Esophagus squamous epithelium (tissue), 5 donors: Measurements from ENCODE around the gene L2HGDH. TPM values are rescaled to one million over a fixed set of nuclear protein-coding genes. Genes with fewer than 3 reads are reported as not detected.

Experiments
- DNase-seq: peaks from one replicate; lab custom pipeline; 2025; lab: John Stamatoyannopoulos, UW
- H3K27ac ChIP-seq, 4 donors: fragments of 200-600 bp; sonication (generic); one replicate each; pipeline ENCODE4 v1.5.1; 2016 to 2019; ENCODE audit warnings: mild to moderate bottlenecking in 1 of 4
- H3K27me3 ChIP-seq, 4 donors: fragments of 200-600 bp; sonication (generic); 1 replicate in 3 of 4; 2 replicates in 1 of 4; pipeline versions ENCODE4 v1.5.1 to v1.6.0; 2017 to 2021; ENCODE audit warnings: antibody characterized with exemption in 1 of 4
- H3K36me3 ChIP-seq, 3 donors: fragments of 200-600 bp; sonication (generic); one replicate each; pipeline ENCODE4 v1.5.1; 2016 to 2019
- H3K4me1 ChIP-seq, 3 donors: fragments of 200-600 bp; sonication (generic); one replicate each; pipeline ENCODE4 v1.5.1; 2017 to 2019
- H3K4me3 ChIP-seq, 4 donors: fragments of 200-600 bp; sonication (generic); 1 replicate in 3 of 4; 2 replicates in 1 of 4; pipeline ENCODE4 v1.5.1; 2016 to 2019; ENCODE audit warnings: mild to moderate bottlenecking in 2 of 4, moderate library complexity in 1 of 4
- H3K9me3 ChIP-seq, 3 donors: fragments of 200-600 bp; sonication (generic); one replicate each; pipeline ENCODE4 v1.5.1; 2016 to 2019
- CTCF ChIP-seq, 6 experiments: fragments of 450-650 bp in 4 of 6; fragments of 200-600 bp in 2 of 6; sonication (generic) in 2 of 6; IDR thresholded peaks; one replicate each; pipeline ENCODE4 v1.5.1; 2016 to 2019; ENCODE audit warnings: antibody characterized with exemption in 6 of 6, mild to moderate bottlenecking in 4 of 6, moderate library complexity in 4 of 6
- POLR2A ChIP-seq, 4 donors: fragments of 450-650 bp; IDR thresholded peaks; one replicate each; pipeline ENCODE4 v1.6.1; 2017; ENCODE audit warnings: antibody characterized with exemption in 4 of 4, mild to moderate bottlenecking in 4 of 4, moderate library complexity in 3 of 4
- WGBS, 2 donors: methylation state at CpG; one replicate each; pipeline ENCODE4 v1.1.5; 2018; 5-methylcytosine and 5-hydroxymethylcytosine counted together
- intact Hi-C: fragments of 100-400 bp; cut with DNase I; formaldehyde crosslinking; loops from one replicate; pipeline ENCODE4 v1.15.0; 2022
- total RNA-seq, 4 donors: library from RNA; depleted of rRNA; stranded (reverse); fragments of >200 nt; gene quantifications; one replicate each; pipeline ENCODE4 v1.1.0, GENCODE V29; 2016
- donor health status: DM: yes; HTN: yes; CAD: no.

Gene L2HGDH
- total RNA-seq, 4 donors from 2014 or later, result 6.5 to 14.2 (median 9.3) TPM

DNA sequence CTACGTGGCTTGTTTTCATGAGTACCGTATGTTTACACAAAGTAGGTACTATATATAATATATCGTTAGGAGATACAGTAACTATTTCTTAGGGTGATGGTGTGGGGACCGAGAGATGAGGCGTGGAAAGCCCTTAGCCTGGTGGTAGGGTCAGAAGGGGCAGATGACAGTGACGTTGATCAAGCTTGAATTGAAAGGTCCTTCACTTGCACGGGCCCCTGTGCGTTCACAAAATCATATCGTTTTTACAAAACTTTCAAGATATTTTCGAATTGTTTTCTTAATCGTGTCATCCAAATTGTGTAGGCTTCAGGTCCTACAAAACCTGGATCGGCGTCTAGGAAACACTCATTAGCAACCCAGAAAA lies 79.8 kb downstream of the L2HGDH start:
- Histone ChIP-seq H3K36me3 (no peaks in the 10 kb centered on the region), H3K4me1 (peaks cover 0 to 50% (median 20%) of the 10 kb centered on the region in 3 donors), H3K27me3 (no peaks in the 10 kb centered on the region), H3K9me3 (no peaks in the 10 kb centered on the region), H3K4me3 (peak overlapping the region; percentile 66 to 97 (median 90)), H3K27ac (peak overlapping the region; percentile 95 to 100 (median 99))
- 43 to 47% methylated on average over 13 of the region's 13 CpGs for WGBS, 2 donors
- intact Hi-C loops, result no loop called here
- no peak for TF ChIP-seq POLR2A (IDR thresholded peaks at IDR 0.05)
- no peak for TF ChIP-seq CTCF (IDR thresholded peaks at IDR 0.05)
- no peak for DNase-seq

GRCh38 chr14:50231475-50232275 lies 80.4 kb downstream of the L2HGDH start, which contains the start of gene SOS2:
Gene SOS2, minus strand, starts transcription at chr14:50231578. Its CDS starts 295 bp downstream, at chr14:50231283.
- Histone ChIP-seq H3K27ac (peak within 1 kb of the TSS; percentile 95 to 100 (median 99)), H3K36me3 (no peaks in the 10 kb centered on the region), H3K9me3 (no peaks in the 10 kb centered on the region), H3K4me3 (peak within 1 kb of the TSS; percentile 66 to 97 (median 90)), H3K4me1 (peaks cover 0 to 56% (median 20%) of the 10 kb centered on the region in 3 donors), H3K27me3 (no peaks in the 10 kb centered on the region)
- peak in 2 of 6 experiments; percentile 2 to 13 for TF ChIP-seq CTCF (IDR thresholded peaks at IDR 0.05)
- peak in 3 of 4 donors; percentile 71 to 94 (median 90) for TF ChIP-seq POLR2A (IDR thresholded peaks at IDR 0.05)
- intact Hi-C loops, result no loop called here
- 0% methylated on average over 3 to 9 of the region's 90 CpGs for WGBS, 2 donors
- DNase-seq, result peak; percentile 63

- H3K27ac ChIP-seq, result peak overlapping the region; percentile 95 to 100 (median 99)
- H3K4me1 ChIP-seq, result peaks cover 0 to 64% (median 23%) of the 10 kb centered on the region in 3 donors
- H3K4me3 ChIP-seq, result peak overlapping the region; percentile 66 to 97 (median 90)
- H3K36me3 ChIP-seq, result no peaks in the 10 kb centered on the region
- no peaks in the 10 kb centered on the region for H3K27me3 ChIP-seq
- intact Hi-C loops, result no loop called here
- H3K9me3 ChIP-seq, result no peaks in the 10 kb centered on the region
- 0% methylated on average over 9 of the region's 64 CpGs for WGBS, 2 donors
- DNase-seq, result no peak
- no peak for TF ChIP-seq CTCF (IDR thresholded peaks at IDR 0.05)
- peak in 1 of 4 donors; percentile 9 for TF ChIP-seq POLR2A (IDR thresholded peaks at IDR 0.05)
Measured at GRCh38 chr14:50230701-50231474, 81.1 kb downstream of the L2HGDH start.

DNA sequence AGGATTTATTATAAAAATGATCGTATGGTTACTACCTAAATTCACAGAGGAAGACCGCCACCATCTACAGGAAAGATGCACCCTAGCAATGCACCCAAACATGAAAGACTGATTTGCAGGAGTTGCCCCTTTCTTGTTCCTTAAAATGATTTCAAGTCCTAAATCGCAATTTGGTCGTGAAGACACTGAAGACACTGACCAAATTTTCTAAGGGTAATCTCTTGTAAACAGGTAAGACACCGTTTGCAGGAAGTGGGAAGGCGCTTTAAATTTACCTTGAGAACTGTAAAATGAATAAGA lies 81.7 kb downstream of the L2HGDH start:
- peak overlapping the region; percentile 66 to 97 (median 90) for H3K4me3 ChIP-seq
- H3K4me1 ChIP-seq, result peaks cover 0 to 69% (median 28%) of the 10 kb centered on the region in 3 donors
- H3K27me3 ChIP-seq, result no peaks in the 10 kb centered on the region
- H3K9me3 ChIP-seq, result no peaks in the 10 kb centered on the region
- TF ChIP-seq POLR2A (IDR thresholded peaks at IDR 0.05) (no peak), CTCF (IDR thresholded peaks at IDR 0.05) (no peak)
- intact Hi-C loops, result no loop called here
- no peak for DNase-seq
- H3K36me3 ChIP-seq, result no peaks in the 10 kb centered on the region
- 1 to 3% methylated on average over 6 of the region's 6 CpGs for WGBS, 2 donors
- H3K27ac ChIP-seq, result peak overlapping the region; percentile 95 to 100 (median 99)
